Myocyte (in vitro differentiated cells): ENCODE measurements around the gene NPAS3. TPM values are rescaled to one million over a fixed set of nuclear protein-coding genes. Genes with fewer than 3 reads are reported as not detected.

Source experiments
- DNase-seq: peaks from one replicate; pipeline ENCODE4 v3.0.0-alpha.2; 2012; ENCODE audit warnings: low read depth
- total RNA-seq: library from RNA; depleted of rRNA; stranded (reverse); fragments of >200 nt; gene quantifications from 2 replicates; pipeline ENCODE4 v1.2.3, GENCODE V29; 2014

Gene NPAS3
- total RNA-seq, 1 donor from 2014 or later, result 0.19 TPM

- DNase-seq, result no peak
Observed at GRCh38 chr14:33569821-33570687, 631.4 kb downstream of the NPAS3 start.

DNA sequence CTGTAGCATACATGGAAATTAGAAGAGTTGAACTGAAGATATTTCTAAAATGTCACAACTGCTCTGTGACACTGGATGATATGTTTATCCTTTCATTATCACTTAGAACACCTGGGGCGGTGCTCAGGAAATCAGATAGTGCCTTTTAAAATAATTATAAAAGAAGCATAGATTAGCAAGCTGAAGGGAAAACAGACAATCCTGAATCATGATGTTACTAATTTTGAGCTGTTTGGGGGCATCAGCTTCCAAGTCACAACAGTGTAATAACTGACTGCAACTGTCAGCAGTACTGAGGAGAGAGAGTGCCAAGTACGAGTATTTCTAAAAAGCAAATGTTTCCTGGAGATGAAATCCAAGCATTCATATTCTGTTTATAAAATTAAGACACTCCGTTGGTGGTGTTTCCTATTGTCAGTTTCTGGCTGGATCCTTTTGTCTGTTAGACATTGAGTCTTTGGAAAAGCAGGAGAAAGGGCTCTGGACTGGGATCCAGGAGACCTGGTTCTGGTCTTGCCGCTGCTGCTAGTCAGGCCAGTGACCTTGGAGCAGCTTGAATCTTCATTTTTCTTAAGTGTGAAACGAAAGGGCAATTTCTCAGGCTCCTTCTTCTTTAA, 632.1 kb downstream of the NPAS3 start:
- no peak for DNase-seq

GRCh38 chr14:33573301-33573880, 634.7 kb downstream of the NPAS3 start:
- DNase-seq, result no peak

GRCh38 chr14:33576014-33576413, 637.3 kb downstream of the NPAS3 start:
- DNase-seq, result no peak

- no peak for DNase-seq
Observed at GRCh38 chr14:33578461-33579216, 640.0 kb downstream of the NPAS3 start.

DNA sequence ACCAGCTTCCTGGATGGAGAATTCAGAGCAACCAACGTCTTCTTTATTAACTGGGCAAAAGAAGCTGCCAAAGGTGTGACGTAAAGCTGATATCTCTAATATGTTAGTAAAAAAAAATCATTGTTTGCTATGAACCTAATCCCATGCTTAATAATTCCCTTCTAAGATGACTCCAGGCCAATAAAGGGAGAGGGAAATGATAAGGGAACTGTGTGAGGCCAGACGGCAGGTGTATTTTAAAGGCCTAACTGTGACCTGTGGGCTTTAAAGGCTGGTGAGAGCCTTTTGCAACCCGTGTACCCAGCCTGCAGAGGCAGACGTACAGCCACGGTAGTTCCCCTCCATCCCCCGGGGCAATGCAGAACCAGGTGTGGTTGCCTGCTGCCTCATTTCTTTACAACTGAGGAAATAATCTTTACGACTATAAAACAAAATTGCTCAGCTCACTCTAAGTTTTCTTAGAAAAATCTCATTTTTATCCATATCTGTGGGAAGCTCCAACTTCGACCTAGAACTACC, 641.6 kb downstream of the NPAS3 start:
- DNase-seq, result no peak

- DNase-seq, result no peak
Observed at GRCh38 chr14:33580841-33581240, 642.2 kb downstream of the NPAS3 start.

DNA sequence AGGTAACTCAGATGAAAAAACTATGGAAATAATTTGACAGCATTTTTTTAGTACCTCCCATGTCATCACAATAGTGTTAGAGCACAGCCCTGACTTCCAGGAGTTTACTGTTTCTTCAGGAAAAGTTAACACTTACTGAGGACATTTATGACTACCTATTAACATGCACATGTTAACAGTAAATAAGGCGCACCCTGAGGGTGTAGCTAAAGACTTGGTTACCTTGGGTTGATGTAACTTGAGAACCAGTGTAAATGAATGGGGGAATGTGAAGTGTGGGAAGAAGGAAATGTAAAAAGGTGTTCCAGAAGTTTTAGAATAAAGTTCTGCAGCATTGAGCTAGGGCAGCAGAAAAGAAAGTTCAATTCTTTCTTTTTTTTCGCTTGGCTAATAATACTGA, 646.0 kb downstream of the NPAS3 start:
- DNase-seq, result no peak

DNA sequence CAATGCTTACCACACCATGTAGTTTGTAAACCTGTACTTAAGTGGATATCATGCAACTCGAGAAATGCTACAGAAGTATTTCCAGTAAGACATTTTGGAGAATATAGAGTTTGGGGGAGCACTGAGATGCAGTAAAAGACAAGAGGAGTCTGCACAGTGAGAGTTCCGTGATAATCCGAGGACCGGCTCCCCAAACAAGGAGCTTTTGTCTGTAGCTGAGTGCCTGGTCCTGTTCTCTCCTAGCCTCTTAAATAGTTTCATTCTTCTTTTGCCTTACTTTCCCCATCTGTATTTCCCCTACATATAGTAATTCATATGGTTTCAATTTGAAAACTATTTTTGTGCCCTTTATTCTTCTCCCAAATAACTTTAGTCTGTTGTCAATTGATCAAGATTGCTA, 648.1 kb downstream of the NPAS3 start:
- no peak for DNase-seq

DNA sequence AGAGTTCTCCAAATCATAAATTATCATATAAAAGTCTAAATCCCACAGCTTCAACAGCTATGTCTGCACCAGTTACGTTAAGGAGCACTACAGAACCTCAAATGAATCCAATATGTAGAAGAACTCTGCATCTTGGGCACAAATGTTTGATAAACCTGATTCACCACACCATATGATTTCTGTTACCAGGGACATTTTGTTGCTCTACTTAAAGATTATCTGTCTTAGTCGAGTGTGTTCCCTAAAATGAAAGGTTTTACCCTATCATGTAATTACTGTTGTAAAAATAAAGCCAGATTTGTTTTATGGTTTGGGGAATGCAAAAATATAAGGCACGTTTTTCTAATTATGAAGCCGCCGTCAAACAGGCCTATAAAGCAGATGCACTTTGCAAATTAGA, 649.1 kb downstream of the NPAS3 start:
- no peak for DNase-seq

DNA sequence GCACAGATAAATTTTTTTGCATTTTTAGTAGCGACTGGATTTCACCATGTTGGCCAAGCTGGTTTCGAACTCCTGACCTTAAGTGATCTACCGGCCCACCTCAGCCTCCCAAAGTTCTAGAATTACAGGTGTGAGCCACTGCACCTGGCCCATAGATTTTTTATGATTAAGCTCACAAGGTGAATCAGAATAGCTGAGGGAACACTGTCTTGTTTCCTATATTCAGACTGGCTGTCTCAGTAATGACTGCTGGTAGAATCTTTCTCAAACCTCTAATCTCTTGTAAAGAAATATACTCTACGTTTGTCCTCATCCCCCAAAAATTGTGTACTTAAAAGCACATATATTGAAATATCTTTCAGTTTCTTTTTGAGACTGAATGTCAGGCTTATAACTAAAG, 650.1 kb downstream of the NPAS3 start:
- no peak for DNase-seq

DNA sequence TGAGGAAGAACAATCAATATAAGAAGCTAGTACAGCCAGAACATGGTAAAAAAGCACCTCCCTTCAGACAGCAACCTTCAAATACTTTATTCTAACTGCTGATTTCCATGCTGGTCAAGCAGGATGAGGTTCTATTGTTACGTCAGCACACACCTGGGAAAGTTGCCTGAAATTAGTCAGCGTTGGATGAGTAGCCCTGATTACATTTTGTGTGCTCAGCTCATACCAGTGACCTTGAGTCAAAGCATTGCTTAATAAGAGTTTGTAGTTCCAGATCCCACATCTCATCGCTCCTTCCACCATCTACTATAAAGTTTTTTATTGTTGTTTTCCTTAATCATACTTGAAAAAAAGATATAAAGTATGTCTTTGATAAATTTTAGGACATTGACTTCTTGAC, 650.7 kb downstream of the NPAS3 start:
- no peak for DNase-seq

DNA sequence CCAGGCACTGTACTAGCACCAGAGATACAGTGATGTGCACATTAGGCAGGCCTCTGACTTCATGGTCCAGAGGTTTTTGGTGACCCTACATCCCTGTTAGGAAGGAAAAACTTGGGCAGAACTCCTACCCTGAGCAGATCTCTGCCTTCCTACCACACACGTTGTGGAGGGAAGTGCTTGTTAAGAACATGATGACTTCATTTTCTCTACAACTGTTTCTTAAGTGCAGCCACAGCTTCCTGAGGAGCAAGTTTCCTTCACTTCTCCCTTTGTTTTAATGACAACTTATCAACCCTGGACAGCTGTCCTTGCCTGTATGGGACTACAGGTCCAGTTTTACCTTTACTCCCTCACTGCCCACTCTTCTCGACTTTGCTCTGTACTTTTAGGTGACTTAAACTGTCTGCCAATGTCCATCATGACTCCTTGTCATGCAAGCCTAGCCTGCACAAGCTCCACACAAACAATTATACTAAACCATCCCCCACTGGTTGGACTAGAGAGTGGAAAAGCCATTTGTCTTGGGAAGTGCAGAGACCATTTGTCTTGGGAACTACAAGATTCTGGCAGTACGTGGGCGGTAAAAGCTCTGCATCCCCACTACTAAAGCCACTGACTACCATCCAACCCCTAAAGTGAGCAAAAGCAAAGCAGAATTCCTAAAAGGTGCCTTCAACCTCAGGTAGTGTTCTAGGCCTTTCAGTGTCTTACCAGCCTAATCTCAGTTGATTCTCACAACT, 652.4 kb downstream of the NPAS3 start:
- DNase-seq, result no peak

DNA sequence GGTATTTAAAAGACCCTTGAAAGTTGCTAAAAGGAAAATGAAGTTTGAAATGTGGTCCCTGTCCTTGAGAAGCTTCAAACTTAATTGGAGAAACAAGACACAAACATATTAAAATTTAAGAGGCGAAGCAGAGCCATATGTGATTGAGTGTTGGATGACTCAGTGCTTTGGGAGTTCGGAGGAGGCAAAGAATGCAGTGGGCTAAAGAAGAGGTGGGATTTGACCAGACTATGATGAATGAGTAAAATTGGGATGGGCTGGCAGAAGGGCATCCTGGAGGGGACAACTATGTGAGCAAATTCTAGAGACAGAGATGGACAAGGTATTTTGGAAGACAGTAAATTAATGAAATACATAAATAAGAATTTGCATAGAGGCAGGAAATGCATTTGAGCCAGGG, 653.6 kb downstream of the NPAS3 start:
- no peak for DNase-seq

DNA sequence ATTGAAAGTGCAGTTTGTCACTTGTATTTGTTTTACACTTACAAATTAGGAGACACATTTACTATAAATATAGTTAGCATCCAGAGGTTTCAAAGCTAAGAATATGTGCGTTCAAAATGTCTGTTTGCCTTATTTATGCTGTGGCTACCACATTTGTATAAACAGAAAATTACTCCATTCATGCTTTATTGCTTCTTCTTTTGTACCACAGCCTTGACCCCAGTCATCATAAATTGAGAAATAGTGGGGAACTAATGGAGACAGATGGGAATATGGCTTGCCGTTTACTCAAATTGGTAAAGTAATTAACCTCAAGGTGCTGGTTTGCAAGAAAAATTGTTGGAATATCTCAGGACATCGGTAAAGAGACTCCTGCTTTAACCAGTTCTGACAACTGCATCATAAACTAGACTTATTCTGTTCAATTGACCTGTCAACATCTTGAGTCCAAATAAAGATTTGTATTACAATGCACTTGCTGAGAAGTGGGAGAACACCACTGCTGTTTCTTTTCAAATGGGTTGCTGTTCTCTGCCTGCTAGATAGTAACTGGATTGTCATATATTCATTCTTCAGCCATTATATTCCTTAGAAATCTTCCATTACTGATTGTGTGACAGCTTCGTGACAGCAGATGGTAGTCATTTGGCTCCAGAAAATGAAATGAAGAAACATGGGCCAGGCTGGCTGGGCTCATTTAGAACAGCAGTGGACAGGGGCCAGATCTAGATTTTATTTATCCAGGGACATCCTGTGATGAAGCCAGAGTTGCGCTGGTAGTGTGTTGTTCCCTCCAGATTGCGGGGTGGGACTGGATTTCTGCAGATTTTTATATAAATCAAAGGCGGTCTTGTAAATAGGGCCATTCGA, 657.8 kb downstream of the NPAS3 start:
- DNase-seq, result no peak

GRCh38 chr14:33598582-33598981, 659.9 kb downstream of the NPAS3 start:
- DNase-seq, result no peak

- DNase-seq, result no peak
Observed at GRCh38 chr14:33602396-33602795, 663.7 kb downstream of the NPAS3 start.

DNA sequence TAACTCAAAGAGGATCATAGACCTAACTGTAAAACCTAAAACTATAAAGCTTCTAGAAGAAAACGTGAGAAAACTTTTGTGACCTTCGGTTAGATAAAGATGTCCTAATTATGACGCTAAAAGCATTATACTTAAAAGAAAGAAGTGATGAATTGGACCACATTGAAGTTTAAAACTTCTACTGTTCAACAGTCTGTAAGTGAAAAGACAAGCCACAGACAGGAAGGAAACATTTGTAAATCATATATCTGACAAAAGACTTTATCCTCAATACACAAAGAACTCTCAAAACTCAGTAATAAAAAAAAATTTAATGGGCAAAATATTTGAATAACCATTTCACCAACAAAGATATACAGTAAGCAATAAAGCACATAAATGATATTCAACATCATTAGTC, 667.9 kb downstream of the NPAS3 start:
- no peak for DNase-seq

DNA sequence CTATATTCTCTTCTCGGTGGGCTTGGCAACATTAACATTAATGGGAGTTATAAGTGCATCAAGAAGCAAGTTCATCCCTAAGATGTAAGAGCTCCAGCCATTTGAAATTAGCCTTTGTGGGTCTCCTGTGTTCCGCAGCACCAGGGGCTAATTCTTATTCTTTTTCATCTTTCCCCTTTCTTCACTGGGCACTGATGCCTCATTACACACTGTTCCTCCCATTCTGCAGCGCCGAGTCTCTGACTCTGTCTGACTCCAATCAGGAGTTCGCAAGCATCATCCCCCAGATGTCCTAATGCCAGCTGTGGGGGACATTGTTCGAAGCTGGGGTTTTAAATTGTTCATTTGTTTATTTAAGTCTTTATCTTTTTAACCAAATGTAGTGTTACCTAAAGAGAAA, 670.9 kb downstream of the NPAS3 start:
- no peak for DNase-seq

GRCh38 chr14:33610121-33610520, 671.4 kb downstream of the NPAS3 start:
- DNase-seq, result no peak
